GM12872 (cell line): ENCODE data around the gene RIOX2.

Experiments used
- CTCF ChIP-seq: IDR thresholded peaks from 3 replicates; pipeline ENCODE4 v1.5.1; 2011; ENCODE audit warnings: low read depth, mild to moderate bottlenecking, low read length, moderate library complexity; ENCODE audit not compliant: insufficient read depth

RIOX2 gene

GRCh38 chr3:97938444-97938843 lies 33.8 kb downstream of the RIOX2 start:
- no peak for TF ChIP-seq CTCF

DNA sequence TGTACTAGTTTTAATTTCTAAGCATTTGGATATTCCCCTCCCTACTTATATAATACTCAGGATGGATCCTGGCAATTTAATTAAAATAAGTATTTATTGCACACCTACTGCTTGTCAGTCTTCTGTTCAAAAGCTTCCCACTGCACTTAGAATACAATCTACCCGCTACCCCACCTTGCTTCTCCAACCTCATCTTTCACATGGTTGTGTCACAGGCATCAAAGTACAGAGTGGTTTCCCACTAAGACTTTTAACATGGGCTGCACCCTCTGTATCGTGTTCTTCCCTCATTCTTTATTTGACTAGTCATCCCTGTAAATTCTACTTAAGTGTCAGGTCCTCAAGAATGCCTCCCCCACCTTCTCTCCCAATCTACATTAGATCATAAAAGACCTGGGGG lies 35.0 kb downstream of the RIOX2 start:
- no peak for TF ChIP-seq CTCF

DNA sequence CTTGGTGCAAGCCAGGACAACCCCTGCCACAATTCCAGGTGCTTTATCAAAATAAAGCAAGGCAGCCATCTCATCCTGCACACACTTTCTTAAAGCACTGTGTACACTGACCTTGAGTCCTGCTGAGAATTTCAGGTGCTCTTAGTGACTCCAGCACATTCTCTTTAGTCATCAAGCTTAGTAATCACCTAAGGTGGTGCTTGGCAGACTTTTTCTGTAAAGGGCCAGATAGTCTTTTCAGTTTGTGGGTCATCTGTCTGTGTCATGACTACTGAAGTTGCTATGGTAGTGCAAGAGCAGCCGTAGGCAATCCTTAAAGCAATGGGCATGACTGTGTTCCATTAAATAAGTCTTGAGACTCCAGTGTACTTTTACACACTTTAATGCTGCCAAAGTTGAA lies 36.4 kb downstream of the RIOX2 start:
- no peak for TF ChIP-seq CTCF

DNA sequence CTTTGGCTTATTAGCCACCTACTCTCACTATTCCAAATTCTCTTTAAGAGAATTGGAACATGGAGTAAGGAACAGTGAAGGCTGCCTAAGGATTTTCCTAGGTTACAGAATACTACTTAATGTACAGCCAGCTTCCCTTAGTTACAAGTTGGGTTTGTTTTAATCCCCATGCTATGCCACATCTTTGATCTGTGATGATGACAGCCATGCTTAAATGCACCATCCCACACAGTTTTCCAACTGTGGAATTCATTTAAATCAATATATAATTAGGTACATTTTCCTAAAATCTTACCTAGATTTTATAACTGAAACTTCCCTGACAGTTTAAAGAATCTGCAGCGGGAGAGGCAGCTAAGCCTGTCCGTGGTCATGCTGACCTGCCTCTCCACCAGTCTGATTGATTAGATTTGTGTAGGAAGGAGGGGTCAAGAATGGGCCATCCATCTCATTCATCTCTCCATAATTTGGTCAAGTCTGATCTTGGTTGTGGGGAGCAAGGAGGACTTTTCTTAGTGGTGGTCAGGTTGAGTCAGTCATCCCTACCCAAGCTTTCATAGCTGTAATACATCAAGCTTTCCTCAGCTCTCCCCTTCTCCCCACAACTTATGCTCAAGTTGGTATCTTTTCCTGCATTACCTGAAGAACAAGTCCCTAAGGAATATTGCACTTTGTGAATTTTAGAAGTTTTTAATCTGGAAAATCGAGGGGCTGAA lies 37.1 kb downstream of the RIOX2 start:
- no peak for TF ChIP-seq CTCF

- no peak for TF ChIP-seq CTCF
Measured at GRCh38 chr3:97932387-97932801, 39.8 kb downstream of the RIOX2 start.

- no peak for TF ChIP-seq CTCF
Measured at GRCh38 chr3:97931218-97931617, 41.0 kb downstream of the RIOX2 start.

- TF ChIP-seq CTCF: no peak
Measured at GRCh38 chr3:97930018-97930417, 42.2 kb downstream of the RIOX2 start.
